Natural killer cell (primary cell): ENCODE data around the gene ELMO1. TPM values are rescaled to one million over a fixed set of nuclear protein-coding genes. Genes with fewer than 3 reads are reported as not detected.

Experiments
- ATAC-seq, 3 donors: fragments of 150-1000 bp in 2 of 3; fragments of 200-7000 bp in 1 of 3; cut with Tn5 transposase; 1 replicate in 1 of 3; 2 replicates in 2 of 3; pipeline ENCODE4 v1.10.0; 2021; ENCODE audit warnings: mild to moderate bottlenecking in 2 of 3, moderate library complexity in 2 of 3
- DNase-seq, 2 donors: peaks; one replicate each; pipeline versions ENCODE4 v3.0.0 to v3.0.0-alpha.2; 2013 to 2021; ENCODE audit warnings: mixed read lengths in 1 of 2
- H3K27ac ChIP-seq: one replicate; pipeline ENCODE4 v1.5.1; 2013; ENCODE audit warnings: mild to moderate bottlenecking, low read length
- H3K27me3 ChIP-seq: one replicate; pipeline ENCODE4 v1.6.1; 2013; ENCODE audit warnings: low read length; ENCODE audit not compliant: control insufficient read depth, insufficient read depth
- H3K36me3 ChIP-seq: one replicate; pipeline ENCODE4 v1.6.1; 2013; ENCODE audit warnings: low read length; ENCODE audit not compliant: control insufficient read depth, insufficient read depth
- H3K4me1 ChIP-seq: one replicate; pipeline ENCODE4 v1.6.1; 2013; ENCODE audit warnings: low read length; ENCODE audit not compliant: control insufficient read depth, insufficient read depth
- H3K4me3 ChIP-seq: one replicate; pipeline ENCODE4 v1.5.1; 2013; ENCODE audit warnings: low read length
- H3K9me3 ChIP-seq: one replicate; pipeline ENCODE4 v1.6.1; 2013; ENCODE audit warnings: low read length; ENCODE audit not compliant: control insufficient read depth, insufficient read depth
- H3K27ac Mint-ChIP-seq, 2 donors: one replicate each; pipeline ENCODE4 v1.8.0; 2022; ENCODE audit warnings: mild to moderate bottlenecking in 2 of 2, mixed read lengths in 2 of 2, moderate library complexity in 1 of 2
- H3K27me3 Mint-ChIP-seq, 2 donors: one replicate each; pipeline ENCODE4 v1.8.0; 2022; ENCODE audit warnings: low read depth in 2 of 2, mixed read lengths in 2 of 2
- H3K36me3 Mint-ChIP-seq: one replicate; pipeline ENCODE4 v1.8.0; 2022; ENCODE audit warnings: mixed read lengths
- H3K4me1 Mint-ChIP-seq, 2 donors: one replicate each; pipeline ENCODE4 v1.8.0; 2022; ENCODE audit warnings: mixed read lengths in 2 of 2
- H3K4me3 Mint-ChIP-seq: one replicate; pipeline ENCODE4 v1.8.0; 2022; ENCODE audit warnings: mild to moderate bottlenecking, moderate library complexity, mixed read lengths
- H3K9me3 Mint-ChIP-seq, 2 donors: one replicate each; pipeline ENCODE4 v1.8.0; 2022; ENCODE audit warnings: mixed read lengths in 2 of 2
- WGBS: methylation state at CpG from one replicate; pipeline ENCODE4 v1.1.7; 2013; ENCODE audit warnings: missing lambda C conversion rate; ENCODE audit not compliant: insufficient coverage; 5-methylcytosine and 5-hydroxymethylcytosine counted together
- intact Hi-C: fragments of 100-400 bp; cut with micrococcal nuclease; formaldehyde crosslinking; loops from one replicate; pipeline ENCODE4 v1.14.2; 2022
- total RNA-seq, 4 donors: library from RNA; stranded (reverse); fragments of 120-200 nt in 1 of 4; gene quantifications; one replicate each; pipeline versions ENCODE4 v1.2.3 to v1.2.4, GENCODE V29; 2013 to 2022
- TF ChIP-seq, protein P1 (sequence below): fragments of 200-600 bp; IDR thresholded peaks from one replicate; pipeline ENCODE4 v1.8.0; 2022; ENCODE audit warnings: antibody characterized with exemption

Gene ELMO1
- total RNA-seq, 3 donors from 2014 or later (not counting 1 experiment from before 2014, with no cell fraction given): 127 to 147 (median 130) TPM

DNA sequence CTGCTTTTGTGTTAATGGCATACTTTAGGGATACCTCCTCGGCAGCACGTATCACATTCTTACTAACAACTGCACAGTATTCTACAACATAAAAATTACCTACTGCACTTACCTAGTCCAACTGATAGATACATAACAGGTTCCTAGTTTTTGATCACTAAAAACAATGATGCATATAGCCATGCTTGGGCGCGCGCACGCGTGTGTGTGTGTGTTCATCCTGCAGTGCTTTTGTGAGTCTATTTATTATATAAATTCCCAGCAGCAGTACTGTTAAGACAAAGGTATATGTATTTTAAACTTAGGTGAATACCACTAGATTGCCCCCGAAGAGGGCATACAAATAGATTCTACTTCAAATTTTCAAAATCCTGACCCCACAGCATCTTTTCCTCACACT lies 181.4 kb downstream of the ELMO1 start:
- Mint-ChIP-seq H3K27ac (no peak overlapping the region), H3K36me3 (no peaks in the 10 kb centered on the region), H3K4me1 (peaks cover 16 to 19% of the 10 kb centered on the region in 2 donors), H3K4me3 (no peak overlapping the region), H3K27me3 (no peaks in the 10 kb centered on the region), H3K9me3 (no peaks in the 10 kb centered on the region)
- Histone ChIP-seq H3K4me3 (no peak overlapping the region), H3K9me3 (no peaks in the 10 kb centered on the region), H3K27me3 (no peaks in the 10 kb centered on the region), H3K27ac (no peak overlapping the region), H3K36me3 (peaks cover 8% of the 10 kb centered on the region), H3K4me1 (no peaks in the 10 kb centered on the region)
- ATAC-seq: no peak
- DNase-seq: no peak
- intact Hi-C loops: no loop called here
- WGBS: 93% methylated on average over 6 of the region's 8 CpGs
- TF ChIP-seq, protein P1, sequence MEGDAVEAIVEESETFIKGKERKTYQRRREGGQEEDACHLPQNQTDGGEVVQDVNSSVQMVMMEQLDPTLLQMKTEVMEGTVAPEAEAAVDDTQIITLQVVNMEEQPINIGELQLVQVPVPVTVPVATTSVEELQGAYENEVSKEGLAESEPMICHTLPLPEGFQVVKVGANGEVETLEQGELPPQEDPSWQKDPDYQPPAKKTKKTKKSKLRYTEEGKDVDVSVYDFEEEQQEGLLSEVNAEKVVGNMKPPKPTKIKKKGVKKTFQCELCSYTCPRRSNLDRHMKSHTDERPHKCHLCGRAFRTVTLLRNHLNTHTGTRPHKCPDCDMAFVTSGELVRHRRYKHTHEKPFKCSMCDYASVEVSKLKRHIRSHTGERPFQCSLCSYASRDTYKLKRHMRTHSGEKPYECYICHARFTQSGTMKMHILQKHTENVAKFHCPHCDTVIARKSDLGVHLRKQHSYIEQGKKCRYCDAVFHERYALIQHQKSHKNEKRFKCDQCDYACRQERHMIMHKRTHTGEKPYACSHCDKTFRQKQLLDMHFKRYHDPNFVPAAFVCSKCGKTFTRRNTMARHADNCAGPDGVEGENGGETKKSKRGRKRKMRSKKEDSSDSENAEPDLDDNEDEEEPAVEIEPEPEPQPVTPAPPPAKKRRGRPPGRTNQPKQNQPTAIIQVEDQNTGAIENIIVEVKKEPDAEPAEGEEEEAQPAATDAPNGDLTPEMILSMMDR: no peak

DNA sequence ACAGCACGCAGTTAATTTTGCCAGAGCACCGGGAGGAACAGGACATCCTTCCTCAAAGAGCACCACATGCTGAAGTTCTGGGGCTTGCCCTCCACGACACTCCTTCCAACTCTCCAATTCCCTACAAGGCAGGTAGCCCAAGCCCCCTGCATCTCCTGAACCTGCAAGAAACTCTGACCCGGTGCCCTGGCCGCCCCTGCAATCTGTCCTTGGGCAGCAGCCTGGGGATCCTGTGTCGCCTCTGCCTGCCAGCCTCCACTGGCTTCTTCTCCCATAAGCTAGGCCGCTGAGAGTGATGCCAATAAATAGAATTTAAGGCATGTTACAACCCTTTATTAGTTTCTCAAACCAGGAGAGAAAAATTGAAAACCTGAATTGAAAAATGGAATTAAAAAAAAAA lies 182.8 kb downstream of the ELMO1 start:
- Mint-ChIP-seq H3K4me1 (peaks cover 16 to 20% of the 10 kb centered on the region in 2 donors), H3K36me3 (no peaks in the 10 kb centered on the region), H3K4me3 (no peak overlapping the region), H3K9me3 (no peaks in the 10 kb centered on the region), H3K27ac (peak overlapping the region in 1 of 2 donors; percentile 1), H3K27me3 (no peaks in the 10 kb centered on the region)
- Histone ChIP-seq H3K27ac (no peak overlapping the region), H3K9me3 (no peaks in the 10 kb centered on the region), H3K36me3 (peaks cover 4% of the 10 kb centered on the region), H3K27me3 (no peaks in the 10 kb centered on the region), H3K4me1 (no peaks in the 10 kb centered on the region), H3K4me3 (no peak overlapping the region)
- 74% methylated on average over 6 of the region's 7 CpGs for WGBS
- TF ChIP-seq, protein P1: no peak
- intact Hi-C loops: no loop called here
- DNase-seq (no peak), ATAC-seq (no peak)

DNA sequence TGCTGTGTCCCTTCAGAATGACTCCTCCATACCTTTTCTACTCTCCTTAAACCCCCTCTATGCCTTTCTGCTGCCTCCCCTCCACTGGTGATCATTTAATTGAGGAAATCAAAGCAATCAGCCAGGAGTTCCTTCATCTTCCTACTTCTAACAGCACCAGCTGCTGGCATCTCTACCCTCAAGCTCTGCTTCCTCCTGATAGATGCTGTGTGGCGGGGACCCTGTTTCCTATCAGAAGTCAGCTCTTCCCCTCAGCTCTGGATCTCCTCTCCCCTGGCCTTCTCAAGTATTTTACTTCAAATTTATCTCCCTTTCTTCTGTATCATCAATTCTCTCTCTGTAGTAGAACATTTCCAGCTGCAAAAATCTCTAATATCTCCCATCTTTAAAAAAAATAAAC lies 183.7 kb downstream of the ELMO1 start:
- Histone ChIP-seq H3K36me3 (peaks cover 1% of the 10 kb centered on the region), H3K27me3 (no peaks in the 10 kb centered on the region), H3K4me1 (no peaks in the 10 kb centered on the region), H3K4me3 (no peak overlapping the region), H3K9me3 (no peaks in the 10 kb centered on the region), H3K27ac (no peak overlapping the region)
- 69% methylated on average over 1 of the region's 1 CpG for WGBS
- no peak overlapping the region for H3K27ac Mint-ChIP-seq
- no peaks in the 10 kb centered on the region for H3K36me3 Mint-ChIP-seq
- no peak overlapping the region for H3K4me3 Mint-ChIP-seq
- ATAC-seq (no peak), DNase-seq (no peak)
- TF ChIP-seq, protein P1: no peak
- H3K9me3 Mint-ChIP-seq: no peaks in the 10 kb centered on the region
- H3K4me1 Mint-ChIP-seq: peaks cover 23 to 27% of the 10 kb centered on the region in 2 donors
- intact Hi-C loops: no loop called here
- H3K27me3 Mint-ChIP-seq: no peaks in the 10 kb centered on the region

DNA sequence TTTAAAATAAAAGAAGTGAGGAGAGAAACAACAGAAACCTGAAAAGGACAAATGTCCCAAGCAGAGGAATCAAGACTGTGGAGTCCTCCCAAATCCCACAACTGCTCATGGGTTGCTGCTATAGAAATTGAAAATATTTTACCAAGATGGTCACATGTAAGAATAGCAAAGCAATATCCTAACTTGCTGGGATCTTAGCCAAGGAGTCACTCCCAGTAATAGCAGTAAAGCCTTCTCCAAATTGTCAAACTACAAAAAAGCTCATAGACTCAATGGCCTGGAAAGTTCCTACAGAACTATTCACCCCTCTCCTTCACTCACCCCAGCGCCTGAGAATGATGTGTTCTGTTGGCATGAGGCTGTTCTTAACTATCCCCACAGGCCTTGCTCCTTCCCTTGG lies 186.5 kb downstream of the ELMO1 start:
- intact Hi-C loops: no loop called here
- Mint-ChIP-seq H3K4me3 (no peak overlapping the region), H3K4me1 (peaks cover 33 to 37% of the 10 kb centered on the region in 2 donors), H3K36me3 (no peaks in the 10 kb centered on the region), H3K27me3 (no peaks in the 10 kb centered on the region), H3K9me3 (no peaks in the 10 kb centered on the region), H3K27ac (no peak overlapping the region)
- no CpG with 5 or more reads among the region's 1 CpG for WGBS
- Histone ChIP-seq H3K4me1 (no peaks in the 10 kb centered on the region), H3K36me3 (peaks cover 10% of the 10 kb centered on the region), H3K27me3 (no peaks in the 10 kb centered on the region), H3K27ac (no peak overlapping the region), H3K4me3 (no peak overlapping the region), H3K9me3 (no peaks in the 10 kb centered on the region)
- TF ChIP-seq, protein P1: no peak
- no peak for DNase-seq
- no peak for ATAC-seq
